Endometrium (tissue), 2 donors: ENCODE measurements around the gene PPFIA1.

Source experiments
- FAIRE-seq: peaks from 2 replicates; lab custom pipeline; 2012; peaks lifted over from hg19 to GRCh38; lab: Jason Lieb, UNC
- donor health status: control.
- donor health status: control.

Gene PPFIA1

DNA sequence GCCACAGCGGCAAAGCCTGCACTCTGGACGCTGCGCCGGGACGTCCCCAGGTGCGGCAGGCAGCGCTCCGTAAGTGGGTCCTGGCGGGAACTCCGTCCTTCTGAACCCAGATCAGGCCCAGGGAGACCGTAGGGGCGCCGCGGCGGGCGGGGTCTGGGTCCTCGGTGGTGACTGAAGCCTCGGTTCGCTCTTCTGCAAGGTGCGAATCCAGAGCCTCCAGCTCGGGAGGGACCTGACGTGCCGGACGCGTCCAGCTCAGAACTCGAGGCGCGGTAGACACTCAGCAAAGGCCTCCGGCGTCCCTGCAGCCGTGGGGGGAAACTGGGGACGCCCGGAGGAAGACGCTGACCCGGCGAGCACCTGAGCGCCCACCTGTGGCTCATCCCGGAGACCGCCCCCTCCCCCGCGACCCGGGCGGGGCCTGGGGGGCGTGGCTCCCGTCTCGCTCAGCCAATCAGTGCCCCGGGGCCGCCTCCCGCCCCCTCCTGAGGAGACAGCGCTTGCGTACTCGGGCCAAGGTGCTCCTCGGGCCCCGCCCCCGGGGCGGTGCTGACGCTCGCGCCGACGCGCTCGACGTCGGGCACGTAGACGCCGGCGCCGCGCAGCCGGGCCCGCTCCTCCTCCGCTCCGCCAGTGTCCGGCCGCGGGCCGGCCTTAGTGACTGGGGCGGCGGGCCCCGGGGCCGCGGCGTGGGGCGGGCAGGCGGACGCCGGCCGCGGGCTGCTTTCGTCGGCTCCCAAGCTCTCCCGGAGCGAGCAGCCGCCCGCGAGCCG is at the start of gene PPFIA1:
Gene PPFIA1 (plus strand): TSS at position 587 of the 773 bp plus-strand sequence. CDS start 1,483 bp downstream, outside the sequence.
- no peak for FAIRE-seq

DNA sequence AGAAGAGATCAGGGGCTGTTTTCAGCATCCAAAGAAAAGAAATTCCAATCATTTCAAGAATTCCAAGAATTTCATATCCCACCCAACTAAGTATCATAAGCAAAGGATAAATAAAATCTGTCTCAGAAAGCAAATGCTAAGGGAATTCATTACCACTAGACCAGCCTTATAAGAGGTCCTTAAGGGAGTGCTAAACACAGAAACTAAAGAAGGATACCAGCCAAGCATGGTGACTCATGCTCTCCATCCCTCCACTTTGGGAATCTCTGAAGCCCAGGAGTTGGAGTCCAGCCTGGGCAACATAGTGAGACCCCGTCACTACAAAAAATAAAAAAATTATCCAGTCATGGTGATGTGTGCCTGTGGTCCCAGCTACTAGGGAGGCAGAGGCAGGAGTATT is 49.6 kb upstream of the PPFIA1 start:
- no peak for FAIRE-seq

DNA sequence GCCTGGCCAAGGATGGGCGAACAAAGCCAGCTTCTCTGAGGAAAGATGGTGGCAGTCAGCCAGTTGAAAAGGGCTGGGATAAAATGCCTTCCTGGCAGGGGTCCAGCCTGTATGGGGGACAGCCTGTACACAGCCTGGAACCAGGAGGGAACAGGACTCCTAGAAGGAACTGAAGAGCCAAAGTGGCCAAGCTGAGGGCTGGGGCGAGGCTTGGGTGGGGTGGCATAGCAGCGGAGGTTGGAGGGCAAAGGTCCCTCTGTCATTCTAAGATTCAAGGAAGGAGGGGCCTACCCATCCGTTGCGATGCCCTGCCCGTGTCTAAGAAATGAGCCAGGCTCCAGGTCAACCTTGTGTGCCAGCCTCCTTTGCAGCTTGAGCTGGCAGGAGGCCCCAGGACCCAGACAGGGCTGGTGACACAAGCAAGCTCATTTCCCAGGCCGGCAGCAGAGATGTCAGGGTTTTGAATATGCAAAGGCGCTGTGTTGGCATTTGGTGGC is 44.8 kb upstream of the PPFIA1 start:
- FAIRE-seq = no peak

DNA sequence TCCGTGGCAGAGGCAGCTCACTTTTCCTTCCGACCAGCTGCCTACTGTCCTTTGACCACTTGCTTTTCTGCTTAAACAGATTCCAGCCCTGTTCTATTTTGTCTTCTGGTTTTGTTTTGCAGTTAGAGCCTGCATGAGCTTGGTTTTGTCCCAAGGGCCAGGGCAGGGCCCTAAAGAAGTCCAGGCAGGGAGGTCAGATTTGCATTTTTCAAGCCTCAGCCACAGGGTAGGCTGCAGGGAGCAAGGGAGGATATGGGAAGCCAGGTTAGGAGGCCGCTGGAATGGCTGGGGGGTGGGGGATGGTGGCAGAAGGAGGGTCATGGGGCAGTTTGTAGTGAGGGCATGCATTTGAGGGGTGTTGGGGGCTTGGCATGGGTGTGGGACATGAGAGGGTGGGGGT is 44.3 kb upstream of the PPFIA1 start:
- no peak for FAIRE-seq

DNA sequence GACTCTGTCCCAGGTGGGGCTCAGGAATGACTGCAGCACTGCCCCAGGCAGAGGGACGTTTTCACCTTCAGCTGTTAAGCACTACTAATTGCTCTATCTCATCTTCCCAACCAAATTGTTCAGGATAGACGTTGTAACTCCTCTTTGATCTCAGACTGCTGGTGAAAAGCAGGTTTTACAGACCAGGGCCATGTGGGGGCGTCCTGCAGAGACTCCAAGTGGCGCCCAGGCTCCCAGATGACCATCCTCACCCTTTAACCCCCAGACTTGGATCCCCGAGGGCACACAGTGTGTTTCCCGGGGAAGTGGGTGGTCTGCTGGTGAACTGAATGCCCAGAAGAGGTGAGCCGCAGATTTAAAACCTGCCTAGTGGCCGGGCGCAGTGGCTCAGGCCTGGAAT is 43.5 kb upstream of the PPFIA1 start:
- no peak for FAIRE-seq

DNA sequence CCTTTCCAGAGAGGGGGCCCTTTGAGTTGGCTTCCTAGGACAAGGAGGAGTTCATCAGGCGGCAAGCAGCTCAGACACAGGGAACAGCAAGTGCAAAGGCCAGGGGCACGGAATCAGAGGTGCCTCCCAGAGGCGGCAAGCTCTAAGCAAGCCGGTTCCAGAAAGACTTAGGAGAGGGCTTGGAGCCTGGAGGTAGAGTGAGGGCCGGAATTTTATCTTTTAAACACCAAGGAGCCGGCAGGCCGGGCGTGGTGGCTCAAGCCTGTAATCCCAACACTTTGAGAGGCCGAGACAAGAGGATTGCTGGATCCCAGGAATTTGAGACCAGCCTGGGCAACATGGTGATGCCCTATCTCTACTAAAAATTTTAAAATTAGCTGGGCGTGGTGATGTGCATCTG is 40.8 kb upstream of the PPFIA1 start:
- no peak for FAIRE-seq

DNA sequence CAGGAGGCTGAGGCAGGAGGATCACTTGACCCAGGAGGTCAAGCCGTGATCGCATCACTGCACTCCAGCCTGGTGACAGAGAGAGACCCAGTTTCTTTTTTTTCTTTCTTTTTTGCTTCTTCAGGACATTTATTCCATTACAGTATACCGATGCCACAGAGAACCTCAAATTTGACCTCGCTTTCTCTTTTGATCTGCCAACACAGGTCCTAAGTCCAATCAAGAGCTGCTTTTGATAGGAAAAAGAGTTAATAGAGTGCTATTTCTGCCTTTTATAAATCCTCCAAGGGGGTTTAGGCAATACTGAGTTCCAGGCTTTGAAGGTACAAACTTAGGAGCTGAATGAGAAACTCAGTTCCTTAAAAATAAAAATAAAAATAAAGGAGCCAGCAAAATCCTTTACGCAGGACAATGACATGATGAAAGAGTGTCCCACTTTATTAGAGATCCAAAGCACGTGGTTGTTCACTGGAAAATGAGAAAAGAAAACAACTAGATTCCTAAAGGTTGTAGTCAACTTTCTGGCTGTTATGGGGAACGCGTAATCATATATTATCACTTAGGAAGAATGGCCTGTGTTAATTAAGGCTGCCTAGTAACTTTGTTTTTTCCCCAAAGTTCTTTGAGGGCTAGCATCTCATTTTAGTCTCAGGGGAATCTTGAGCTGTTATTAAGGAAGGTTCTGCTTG is 40.2 kb upstream of the PPFIA1 start:
- no peak for FAIRE-seq

DNA sequence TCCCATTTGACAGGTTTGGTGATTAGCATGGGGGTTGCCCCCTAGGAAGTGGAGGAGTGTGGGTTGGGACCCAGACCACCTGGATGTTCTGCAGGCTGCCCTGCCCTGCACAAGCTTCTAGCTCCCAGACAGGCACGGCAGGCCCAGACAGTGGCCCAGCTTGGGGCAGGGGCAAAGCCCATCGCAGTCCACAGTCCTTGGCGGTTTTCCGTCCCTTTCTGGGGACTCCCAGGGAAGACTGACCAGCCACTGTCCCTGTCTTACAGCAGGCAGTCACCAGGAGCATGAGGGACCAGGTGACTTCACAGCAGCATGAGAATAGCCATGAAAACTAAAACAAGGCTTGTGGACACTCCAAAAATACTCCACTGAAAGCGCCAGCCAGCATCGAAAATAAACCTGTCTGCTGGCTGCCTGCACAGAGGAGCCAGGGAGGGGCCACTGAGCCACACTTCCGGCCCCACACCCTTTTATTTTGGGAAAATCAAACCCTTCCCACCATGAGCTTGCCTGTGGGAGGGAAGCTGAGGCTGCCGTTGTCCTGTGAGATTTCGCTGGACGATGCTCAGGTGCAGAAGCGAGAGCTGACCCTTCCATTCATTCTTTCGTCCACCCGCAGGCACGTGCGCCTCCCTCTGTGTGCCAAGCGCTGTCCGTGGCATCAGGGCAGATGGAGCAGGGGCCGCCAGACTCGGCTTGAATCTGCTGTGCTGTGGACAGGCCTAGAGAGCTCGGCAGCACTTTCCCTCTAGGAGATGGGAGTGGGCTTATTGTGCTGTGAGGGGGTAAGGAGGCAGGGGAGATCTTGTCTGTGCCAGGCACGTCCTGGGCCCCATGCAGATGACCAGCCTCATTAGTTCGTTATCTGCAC is 39.4 kb upstream of the PPFIA1 start:
- no peak for FAIRE-seq

DNA sequence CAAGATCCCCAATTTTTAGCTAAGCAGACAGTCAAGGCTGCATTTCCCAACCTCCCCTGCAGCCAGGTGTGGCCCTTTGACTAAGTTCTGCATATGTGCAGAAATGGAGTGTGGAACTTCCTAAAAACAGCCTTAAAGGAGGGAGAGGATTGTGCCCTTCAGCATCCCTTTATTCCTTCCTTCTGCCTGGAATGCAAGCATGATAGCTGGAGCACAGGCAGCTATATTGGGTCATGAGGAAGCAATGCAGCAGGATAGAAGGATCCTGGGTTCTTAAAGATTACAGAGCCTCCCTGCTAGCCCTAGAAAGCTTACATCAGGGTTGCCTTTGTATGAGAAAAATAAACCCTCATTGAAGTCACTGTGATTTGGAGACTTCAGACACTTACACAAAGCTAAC is 37.5 kb upstream of the PPFIA1 start:
- FAIRE-seq = no peak

DNA sequence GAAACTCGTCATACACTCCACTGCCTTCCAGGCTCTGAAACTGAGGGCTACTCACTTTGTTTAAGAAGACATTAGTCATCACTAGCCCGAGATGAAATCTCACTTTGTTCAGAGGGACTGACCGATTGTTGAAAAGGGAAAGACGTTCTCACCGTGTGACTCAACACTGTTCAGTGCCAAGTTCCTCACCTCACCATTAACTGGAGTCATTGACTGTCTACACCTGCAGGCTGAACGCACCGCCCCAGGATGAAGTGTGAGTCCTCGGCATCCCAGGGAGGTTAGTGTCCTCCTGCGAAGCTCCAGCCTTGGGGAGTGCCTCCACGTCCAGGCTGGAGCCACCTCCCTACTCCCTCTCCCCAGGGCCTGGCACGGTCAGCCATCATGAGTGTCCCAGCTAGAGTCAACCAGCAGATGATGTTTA is 37.0 kb upstream of the PPFIA1 start:
- FAIRE-seq = no peak

DNA sequence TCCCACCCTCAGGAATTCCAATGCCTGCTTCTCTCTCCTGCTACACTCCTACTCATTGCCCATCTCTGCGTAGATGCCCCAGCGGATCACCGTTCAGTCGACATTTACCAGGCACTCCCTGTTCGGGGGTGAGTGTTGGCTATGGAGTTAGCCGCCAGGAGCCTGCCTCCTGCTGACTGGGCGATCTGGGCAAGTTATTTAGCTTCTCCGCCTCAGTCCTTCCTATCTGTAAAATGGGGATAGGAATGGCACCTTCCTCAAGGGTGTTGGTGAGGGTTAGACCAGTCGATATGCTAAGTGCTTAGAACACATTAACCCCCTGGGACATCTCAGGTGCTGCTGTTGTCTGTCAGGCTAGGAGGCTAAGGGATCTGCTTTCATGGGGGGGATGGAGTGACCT is 36.5 kb upstream of the PPFIA1 start:
- no peak for FAIRE-seq

DNA sequence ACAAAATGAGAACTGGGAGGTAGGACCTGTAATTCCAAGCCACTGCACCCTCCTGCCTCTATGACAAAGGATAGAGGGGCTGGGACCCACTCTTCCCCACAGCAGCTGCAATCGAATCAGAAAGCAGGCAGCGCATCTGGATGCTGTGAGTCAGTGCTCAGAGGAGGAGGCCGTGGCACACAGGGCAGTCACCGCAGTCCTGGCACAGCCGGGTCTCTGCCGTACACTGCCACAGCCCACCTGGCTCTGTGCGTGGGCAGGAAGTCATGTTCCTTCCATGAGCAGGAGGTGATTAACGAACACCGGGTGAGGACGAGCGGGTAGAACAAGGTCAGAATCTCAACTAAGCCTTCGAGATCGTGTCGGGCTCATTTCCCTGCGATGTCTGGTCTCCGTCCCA is 30.2 kb upstream of the PPFIA1 start:
- FAIRE-seq = no peak

DNA sequence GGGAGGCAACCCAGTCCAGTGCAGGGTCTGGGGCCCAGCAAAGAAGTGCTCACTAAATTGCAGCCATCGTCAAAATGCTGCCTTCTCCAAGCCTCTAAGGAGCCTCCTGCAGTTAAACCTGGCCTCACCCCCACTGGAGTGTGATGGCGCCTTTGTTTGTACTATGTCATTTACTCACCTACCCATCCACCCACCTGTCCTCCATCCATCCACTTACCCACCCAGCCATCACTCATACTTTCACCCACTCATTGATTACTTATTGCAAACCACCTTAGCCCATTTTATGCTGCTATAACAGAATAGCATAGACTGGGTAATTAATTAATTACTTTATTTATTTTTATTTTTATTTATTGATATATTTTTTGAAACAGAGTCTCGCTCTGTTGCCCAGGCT is 28.8 kb upstream of the PPFIA1 start:
- no peak for FAIRE-seq

DNA sequence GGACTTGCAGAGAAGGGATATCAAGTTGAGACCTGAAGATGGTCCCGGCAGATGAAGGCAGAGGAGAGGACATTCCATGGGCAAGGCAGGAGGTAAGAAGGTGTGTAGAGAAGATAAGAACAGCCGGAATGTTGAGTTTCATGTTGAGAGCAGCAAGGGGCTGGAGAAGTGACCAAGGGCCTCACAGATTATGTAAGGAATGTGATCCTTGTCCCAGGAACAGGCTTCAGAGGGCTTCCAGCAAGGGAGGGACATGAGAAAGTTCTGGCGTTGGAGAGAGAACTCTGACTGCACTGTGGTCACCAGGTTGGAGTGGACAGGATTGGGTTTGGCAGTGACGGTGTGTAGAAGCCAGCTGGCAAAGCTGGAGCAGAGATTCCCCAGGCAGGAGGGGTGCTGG is 27.6 kb upstream of the PPFIA1 start:
- FAIRE-seq = no peak

DNA sequence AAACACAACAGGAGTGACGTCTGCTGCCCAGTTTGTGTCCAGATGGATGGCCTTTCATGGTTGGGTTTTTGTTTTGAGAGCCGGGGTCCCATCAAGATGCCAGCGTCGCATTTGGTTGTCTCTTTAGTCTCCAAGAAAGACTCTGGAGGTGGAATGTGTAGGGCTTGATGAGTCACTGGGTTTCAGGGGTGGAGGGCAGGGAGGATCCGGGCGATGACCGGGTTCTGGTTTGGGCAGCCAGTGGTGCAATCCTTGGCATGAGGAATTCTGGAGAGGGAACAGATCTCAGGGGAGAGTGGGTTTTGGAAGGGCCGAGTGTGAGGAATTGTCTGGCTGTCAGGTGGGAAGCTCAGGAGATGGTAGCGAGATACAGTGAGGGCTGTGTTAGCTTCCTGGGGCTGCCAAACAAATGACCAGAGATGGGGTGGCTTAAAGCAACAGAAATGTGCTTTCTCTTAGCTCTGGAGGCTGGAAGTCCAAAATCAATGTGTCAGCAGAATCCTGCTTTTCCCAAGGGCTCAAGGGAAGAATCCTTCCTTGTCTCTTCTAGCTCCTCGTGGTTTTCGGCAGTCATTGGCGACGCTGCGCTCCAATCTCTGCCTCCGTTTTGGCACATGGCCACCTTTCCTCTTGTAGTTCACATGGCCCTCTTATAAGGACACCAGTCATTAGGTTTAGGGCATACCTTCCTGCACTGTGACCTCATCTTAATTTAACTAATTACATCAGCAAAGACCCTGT is 26.4 kb upstream of the PPFIA1 start:
- no peak for FAIRE-seq

DNA sequence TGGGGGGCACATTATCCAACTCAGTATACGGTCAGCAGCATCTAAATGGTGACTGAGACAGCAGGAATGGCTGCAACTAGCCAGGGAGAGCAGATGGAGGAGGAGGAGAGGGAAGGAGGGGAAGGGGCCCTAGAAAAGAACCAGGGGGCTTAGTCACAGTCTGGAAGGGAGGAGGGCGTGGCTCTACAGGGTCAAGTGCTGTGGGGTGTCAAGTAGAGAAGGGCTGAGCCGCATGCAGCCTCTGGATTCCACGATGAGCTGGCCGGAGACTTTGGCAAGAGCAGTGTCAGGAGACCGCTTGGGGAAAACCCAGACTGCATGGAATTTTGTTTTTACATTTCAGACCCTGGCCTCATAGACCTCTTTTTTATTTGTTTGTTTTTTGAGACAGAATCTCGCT is 25.8 kb upstream of the PPFIA1 start:
- FAIRE-seq = no peak

DNA sequence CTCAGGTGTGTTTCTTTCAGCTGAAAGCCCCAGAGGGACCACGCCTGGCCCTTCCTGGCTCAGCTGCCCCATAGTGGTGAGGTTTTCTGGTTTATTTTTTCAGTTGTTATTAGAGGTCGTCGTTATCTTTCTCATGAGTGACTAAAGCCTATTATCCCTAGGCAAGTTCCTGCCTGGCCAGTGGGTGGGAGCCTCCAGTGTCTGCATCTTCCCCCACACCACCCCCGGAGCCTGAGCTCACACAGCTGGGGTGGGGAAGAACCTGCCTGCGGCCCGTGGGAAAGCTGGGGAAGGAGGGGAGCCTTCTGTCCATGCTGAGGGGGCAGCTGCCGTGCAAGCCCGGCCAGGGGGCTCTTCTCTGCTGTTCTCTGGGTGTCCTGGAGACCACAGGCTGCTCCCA is 24.3 kb upstream of the PPFIA1 start:
- FAIRE-seq = no peak

DNA sequence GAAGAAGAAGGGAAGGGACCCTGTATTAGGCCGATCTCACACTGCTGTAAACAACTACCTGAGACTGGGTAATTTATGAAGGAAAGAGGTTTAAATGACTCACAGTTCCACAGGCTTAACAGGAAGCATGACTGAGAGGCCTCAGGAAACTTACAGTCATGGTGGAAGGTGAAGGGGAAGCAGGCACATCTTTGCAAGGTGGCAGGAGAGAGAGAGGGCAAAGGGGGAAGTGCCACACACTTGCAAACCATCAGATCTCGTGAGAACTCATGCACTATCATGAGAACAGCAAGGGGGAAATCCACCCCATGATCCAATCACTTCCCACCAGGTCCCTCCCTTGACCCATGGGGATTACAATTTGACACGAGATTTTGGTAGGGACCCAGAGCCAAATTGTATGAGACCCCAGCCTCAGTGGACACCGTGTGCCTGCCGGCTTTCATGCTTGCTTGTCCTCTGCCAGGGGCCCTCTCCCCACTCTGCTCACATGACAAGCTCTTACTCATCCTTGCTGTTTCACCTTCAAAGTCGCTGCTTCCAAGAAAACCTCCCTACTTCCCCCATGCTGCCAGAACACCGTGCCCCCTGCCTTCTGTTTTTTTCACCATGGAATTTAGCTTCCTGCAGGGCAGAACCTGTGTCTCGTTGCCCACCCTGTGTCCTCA is 23.3 kb upstream of the PPFIA1 start:
- no peak for FAIRE-seq

DNA sequence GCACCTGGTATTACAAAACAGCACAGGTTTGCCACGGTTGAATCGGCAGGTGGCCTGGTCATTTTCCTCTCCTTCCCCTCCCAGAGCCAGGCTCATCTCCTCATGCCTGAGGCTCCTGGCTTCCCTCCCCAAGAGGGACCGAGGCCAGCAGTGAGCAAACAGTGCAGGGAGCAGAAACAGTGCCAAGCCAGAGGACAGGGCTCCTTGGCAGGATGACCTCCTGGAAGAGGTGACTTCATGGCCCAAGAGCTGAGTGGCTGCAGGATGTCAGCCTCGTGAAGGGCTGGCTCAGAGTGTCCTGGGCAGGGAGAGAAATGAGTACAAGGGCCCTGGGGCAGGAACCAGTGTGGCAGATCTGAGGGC is 22.8 kb upstream of the PPFIA1 start:
- no peak for FAIRE-seq

DNA sequence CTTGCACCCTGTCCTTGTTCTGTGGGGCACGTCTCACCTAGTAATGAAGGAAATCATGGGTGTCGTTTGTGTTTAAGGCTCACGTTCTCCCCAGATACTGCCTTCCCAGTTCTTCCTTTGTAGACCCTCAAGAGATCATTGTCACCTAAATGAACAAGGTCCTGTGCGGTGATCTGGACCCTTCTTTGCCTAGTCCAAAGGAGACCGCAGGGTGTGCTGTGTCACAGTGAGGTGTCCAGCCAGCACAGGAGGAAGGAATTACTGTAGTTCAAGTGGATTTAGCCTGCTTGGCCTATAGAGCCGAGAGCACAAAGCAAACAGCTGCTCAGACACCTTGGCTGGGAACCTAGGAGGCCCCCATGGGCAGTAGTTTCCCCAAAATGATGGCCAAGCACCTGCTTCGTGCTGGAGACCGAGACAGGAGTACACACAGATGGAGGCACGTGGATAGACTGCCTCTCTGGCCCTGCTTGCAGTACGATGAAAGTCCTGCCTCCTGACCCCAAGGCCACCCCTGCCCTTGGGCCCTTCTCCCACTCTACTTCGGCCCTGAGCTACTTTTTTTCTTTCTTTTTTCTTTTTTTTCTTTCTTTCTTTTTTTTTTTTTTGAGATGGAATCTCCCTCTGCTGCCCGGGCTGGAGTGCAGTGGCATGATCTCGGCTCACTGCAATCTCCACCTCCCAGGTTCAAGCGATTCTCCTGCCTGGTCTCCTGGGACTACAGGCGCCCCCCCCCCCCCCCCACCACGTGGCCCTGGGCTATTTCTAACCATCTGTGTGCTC is 19.4 kb upstream of the PPFIA1 start:
- no peak for FAIRE-seq
